IPS-NIHi7 (cell line): ENCODE results near the gene HDAC10.
A peak's percentile ranks its signal among the peaks of the same experiment; 100 is the strongest.

Experiments used
- DNase-seq: peaks from one replicate; pipeline ENCODE4 v3.0.0; 2012; ENCODE audit warnings: mixed read lengths; ENCODE audit errors: extremely low spot score

The HDAC10 gene

GRCh38 chr22:50270666-50271394 is 19.8 kb upstream of the HDAC10 start:
- DNase-seq, result peak; percentile 81

DNA sequence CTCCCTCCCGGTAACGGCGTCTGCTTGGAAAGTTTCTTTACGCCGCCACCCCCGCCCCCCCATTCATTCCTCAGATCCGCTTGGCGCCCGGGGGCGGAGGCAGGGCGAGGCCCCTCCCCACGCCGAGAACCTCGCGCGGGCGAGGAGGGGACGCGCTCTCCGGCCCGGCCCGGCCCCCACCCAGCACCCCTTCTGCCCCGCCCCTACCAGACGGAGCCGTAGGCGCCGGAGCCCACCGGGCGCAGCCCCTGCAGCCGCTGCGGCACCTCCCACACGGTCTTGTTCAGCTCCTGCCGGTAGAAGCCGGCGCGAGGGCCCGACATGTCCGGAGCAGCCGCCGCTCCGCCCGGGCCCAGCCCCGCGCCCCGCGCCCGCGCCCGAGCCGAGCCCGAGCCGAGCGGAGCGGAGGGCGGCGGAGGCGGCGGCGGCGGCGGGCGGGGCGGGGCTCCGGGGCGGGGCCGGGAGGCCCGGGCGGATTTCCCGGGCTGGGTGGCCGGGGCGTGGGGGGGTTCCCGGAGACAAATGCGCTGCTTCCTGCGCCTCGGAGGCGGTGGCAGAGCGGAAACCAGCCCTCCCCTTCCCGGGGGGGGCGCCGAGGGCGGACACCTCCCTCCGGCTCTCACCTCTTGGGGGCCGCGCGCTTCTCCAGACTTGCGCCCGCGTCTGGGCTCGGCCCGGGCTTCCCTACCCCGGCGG is 19.1 kb upstream of the HDAC10 start, which contains the start of gene MAPK11:
TSS of gene MAPK11 (minus strand) at position 411 of the 696 bp plus-strand sequence. CDS start at position 323, 88 bp downstream.
- DNase-seq, result no peak

- no peak for DNase-seq
Observed at GRCh38 chr22:50269573-50269969, 18.5 kb upstream of the HDAC10 start.

DNA sequence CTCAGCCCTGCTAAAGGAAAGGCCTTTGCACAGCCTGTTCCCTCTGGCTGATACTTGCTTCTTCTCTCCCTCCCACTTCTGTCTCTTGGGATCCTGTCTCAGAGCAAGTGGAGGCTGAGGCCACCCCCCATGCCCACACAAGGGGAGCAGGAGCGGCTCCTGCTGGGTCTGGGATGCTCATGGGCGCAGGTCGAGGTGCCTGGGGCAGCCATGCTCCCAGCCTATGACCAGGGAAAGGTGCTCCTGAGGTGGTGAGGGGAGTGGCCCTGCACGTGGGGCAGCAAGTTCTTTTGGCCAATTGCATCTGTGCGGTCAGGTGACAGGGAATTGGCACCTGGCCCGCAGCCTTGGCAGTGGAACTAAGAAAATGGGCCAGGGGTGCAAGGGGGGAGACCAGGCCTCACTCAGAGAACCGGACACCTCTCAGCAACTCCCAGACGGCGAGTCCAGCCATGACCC is 17.6 kb upstream of the HDAC10 start:
- no peak for DNase-seq

DNA sequence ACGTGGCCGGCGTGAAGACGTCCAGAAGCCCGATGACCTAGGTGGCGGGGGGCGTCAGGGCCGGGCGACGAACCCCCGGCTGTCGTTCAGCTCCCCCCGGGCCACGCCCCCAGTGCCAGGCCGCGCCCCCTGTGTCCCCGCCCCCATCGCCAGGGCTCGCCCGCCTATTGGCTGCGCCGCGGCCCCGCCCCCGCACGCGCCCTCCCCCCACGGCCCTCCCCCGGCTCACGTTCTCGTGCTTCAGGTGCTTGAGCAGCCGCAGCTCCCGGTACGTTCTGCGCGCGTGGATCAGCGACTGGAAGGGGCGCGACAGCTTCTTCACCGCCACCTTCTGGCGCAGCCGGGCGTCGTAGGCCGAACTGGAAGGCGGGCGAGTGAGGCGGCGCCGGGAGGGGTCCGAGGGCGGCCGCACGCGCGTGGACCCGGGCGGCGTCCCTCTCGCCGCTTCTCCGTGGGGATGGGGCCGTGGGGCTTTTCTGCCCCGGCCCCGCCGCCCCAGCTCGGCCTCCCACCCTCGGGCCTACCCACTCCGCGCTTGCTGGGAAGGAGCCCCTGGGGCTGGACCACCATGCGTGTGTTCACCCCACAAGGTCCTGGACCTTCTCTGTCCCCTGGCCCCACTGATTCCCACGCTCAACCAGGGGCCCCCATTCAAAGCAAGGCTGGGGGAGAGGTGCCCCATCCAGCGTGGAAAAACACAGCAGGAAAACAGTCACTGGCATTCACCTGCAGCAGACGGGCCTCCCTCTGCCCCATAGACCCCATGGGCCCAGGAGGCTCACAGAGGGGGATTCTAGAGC is 16.7 kb upstream of the HDAC10 start:
- DNase-seq, result peak; percentile 79

DNA sequence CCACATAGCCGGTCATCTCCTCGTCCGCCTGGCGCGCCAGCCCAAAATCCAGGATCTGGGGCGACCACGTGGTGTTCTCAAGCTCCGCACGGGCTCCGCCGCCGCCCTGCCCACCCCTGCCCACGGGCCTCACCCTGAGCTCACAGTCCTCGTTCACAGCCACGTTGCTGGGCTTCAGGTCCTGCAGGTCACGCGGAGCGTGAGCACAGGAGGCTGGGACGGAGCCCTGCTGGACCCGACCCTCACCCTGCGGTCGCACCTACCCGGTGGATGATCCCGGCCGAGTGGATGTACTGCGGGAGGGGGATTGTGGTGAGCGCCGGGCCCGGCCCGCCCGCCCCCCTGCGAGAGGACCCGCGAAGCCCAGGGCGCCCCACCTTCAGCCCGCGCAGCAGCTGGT is 15.9 kb upstream of the HDAC10 start:
- DNase-seq, result no peak

GRCh38 chr22:50264946-50265669 is 14.0 kb upstream of the HDAC10 start:
- no peak for DNase-seq

- DNase-seq, result no peak
Observed at GRCh38 chr22:50264104-50264745, 13.2 kb upstream of the HDAC10 start.

DNA sequence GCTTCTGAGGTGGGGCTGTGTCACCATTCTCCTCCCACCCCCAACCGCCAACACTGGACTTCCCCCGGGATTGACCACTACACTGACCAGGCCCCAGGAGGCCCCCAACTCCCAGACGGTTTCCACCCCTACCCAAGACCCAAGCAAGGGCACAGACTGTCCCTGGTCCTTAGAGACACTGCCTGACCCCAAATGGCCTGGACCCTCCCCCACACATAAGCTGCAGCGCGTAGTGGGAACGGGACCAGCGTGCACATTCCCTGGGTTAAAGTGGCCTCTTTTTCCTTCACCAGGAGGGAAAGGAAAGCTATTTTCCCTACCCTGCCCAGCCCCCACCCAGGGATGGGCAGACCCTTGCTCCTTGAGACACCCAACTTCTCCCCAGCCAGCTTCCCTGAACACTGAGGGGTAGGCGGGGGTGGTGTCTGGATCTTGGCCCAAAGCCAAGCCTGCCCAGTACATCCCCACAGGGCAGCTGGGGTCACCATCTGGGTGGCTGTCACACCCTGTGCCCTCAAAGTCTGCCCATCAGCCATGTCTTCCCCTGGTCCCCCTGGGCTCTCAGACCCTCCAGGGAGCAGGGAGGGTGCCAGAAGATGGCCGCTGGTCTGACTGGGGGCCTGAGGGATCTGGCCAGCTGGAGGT is 12.0 kb upstream of the HDAC10 start:
- no peak for DNase-seq

DNA sequence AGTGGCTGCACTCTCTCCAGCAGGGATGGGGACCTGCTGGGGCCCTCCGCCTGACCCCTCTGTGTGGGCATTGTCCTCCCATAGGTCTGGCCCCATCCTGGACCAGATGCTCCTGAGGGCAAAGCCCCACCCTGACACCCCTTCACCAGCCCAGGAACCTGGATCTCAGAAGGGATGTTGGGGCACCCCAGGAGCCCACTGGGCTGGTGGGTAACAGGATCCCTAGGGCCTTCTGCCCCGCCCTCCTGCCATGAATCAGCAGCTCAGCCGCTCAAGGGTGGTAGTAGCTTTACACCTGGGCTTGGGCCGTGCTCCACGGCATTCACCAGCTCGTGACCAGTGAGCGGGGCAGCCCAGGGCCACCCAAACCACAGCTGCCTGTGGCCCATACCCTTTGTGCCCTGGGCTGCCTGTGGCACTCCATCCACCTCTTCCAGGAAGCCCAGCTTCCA is 11.4 kb upstream of the HDAC10 start:
- DNase-seq, result no peak

DNA sequence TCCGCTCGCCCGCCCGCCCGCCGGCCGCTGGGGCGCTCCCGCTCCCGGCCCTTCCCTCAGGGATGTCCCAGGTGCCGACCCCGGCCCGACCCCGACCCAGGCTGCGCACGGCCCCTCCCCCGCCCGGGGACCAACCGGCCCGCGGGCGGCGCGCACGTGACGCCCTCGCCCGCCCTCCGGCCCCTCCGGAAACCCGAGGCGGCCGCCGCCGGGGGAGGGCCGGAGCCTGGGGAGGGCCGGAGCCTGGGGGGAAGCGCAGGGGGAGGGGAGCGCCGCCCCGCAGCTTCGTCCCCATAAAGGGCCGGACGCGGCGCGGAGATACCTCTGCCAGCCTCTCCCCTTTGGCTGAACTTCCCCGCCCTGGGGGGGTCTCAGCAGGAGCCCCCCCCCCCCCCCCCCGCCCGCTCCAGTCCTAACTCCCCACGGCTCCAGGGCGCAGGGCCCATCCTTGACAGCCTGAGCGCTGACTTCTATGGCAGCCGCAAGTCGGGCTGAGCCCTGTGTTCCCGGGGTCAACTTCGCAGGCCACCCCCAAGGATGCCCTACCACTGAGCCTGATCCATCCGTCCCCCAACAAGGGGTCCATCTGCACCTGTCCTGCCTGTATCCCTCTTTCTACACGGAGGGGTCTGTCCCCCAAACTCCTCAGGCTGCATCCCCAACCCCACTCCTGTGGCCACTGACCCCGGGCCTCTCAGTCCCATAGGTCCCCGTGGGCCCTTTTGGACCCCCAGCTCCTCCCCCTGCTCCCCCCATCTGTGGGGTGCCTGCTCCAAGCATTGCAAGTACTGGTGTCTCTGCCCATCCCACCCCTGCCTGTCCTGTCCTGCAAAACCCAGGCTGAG is 10.8 kb upstream of the HDAC10 start, which contains the start of gene MAPK12:
TSS of gene MAPK12 (minus strand) at position 69 of the 845 bp plus-strand sequence. CDS start 174 bp downstream, outside the sequence.
- DNase-seq, result peak; percentile 83

GRCh38 chr22:50260801-50261614 is 9.9 kb upstream of the HDAC10 start:
- peak; percentile 34 for DNase-seq

GRCh38 chr22:50260434-50260800 is 9.4 kb upstream of the HDAC10 start:
- DNase-seq, result no peak

GRCh38 chr22:50259302-50259701 is 8.2 kb upstream of the HDAC10 start:
- DNase-seq, result no peak

- DNase-seq, result no peak
Observed at GRCh38 chr22:50258361-50259292, 7.6 kb upstream of the HDAC10 start.

GRCh38 chr22:50257451-50258360 is 6.6 kb upstream of the HDAC10 start:
- DNase-seq, result no peak
